ENCODE data around the gene TMEM170A. TPM values are rescaled to one million over a fixed set of nuclear protein-coding genes. Genes with fewer than 3 reads are reported as not detected.
"Not testable (repeated sequence)": the region's sequence is repeated elsewhere in the genome, so short reads cannot be mapped to it uniquely, and the experiment has no call there.

The TMEM170A gene
- 29.9 TPM for total RNA-seq

- DNase-seq (ENCODE audit: low read depth in 2 of 3, low spot score in 2 of 3), result peak; percentile 98 to 99 (median 99)
These were observed at the start of gene TMEM170A for GRCh38 chr16:75464122-75464918. TMEM170A (minus strand) TSS chr16:75464689; CDS start chr16:75464600, 89 bp downstream.

- no peak for DNase-seq (ENCODE audit: low read depth in 2 of 3, low spot score in 2 of 3)
These were observed 42.1 kb upstream of the TMEM170A start for GRCh38 chr16:75506574-75506973.

- no peak for DNase-seq (ENCODE audit: low read depth in 2 of 3, low spot score in 2 of 3)
These were observed 41.6 kb upstream of the TMEM170A start for GRCh38 chr16:75506107-75506506.

- no peak for DNase-seq (ENCODE audit: low read depth in 2 of 3, low spot score in 2 of 3)
These were observed 39.3 kb upstream of the TMEM170A start for GRCh38 chr16:75503801-75504200.

- no peak for DNase-seq (ENCODE audit: low read depth in 2 of 3, low spot score in 2 of 3)
These were observed 38.6 kb upstream of the TMEM170A start for GRCh38 chr16:75502916-75503605.

GRCh38 chr16:75501820-75502219 is 37.3 kb upstream of the TMEM170A start:
- DNase-seq (ENCODE audit: low read depth in 2 of 3, low spot score in 2 of 3), result not testable (repeated sequence)

GRCh38 chr16:75501359-75501758 is 36.9 kb upstream of the TMEM170A start:
- DNase-seq (ENCODE audit: low read depth in 2 of 3, low spot score in 2 of 3), result no peak

- DNase-seq (ENCODE audit: low read depth in 2 of 3, low spot score in 2 of 3), result not testable (repeated sequence)
These were observed 34.3 kb upstream of the TMEM170A start for GRCh38 chr16:75498605-75499322.

- no peak for DNase-seq (ENCODE audit: low read depth in 2 of 3, low spot score in 2 of 3)
These were observed 33.1 kb upstream of the TMEM170A start for GRCh38 chr16:75497558-75497957.

- peak in 2 of 3 donors; percentile 38 to 49 for DNase-seq (ENCODE audit: low read depth in 2 of 3, low spot score in 2 of 3)
These were observed 30.7 kb upstream of the TMEM170A start, which contains the start of gene CHST6 for GRCh38 chr16:75495076-75495674. CHST6 (minus strand) TSS chr16:75495441; CDS start chr16:75479828, 15,613 bp downstream.

GRCh38 chr16:75494661-75495075 is 30.2 kb upstream of the TMEM170A start:
- peak in 1 of 3 donors; percentile 17 for DNase-seq (ENCODE audit: low read depth in 2 of 3, low spot score in 2 of 3)

- no peak for DNase-seq (ENCODE audit: low read depth in 2 of 3, low spot score in 2 of 3)
These were observed 29.7 kb upstream of the TMEM170A start for GRCh38 chr16:75494184-75494583.

GRCh38 chr16:75491876-75492275 is 27.4 kb upstream of the TMEM170A start:
- peak in 2 of 3 donors; percentile 23 to 46 for DNase-seq (ENCODE audit: low read depth in 2 of 3, low spot score in 2 of 3)

- no peak for DNase-seq (ENCODE audit: low read depth in 2 of 3, low spot score in 2 of 3)
These were observed 23.8 kb upstream of the TMEM170A start for GRCh38 chr16:75488322-75488721.

GRCh38 chr16:75486676-75487313 is 22.3 kb upstream of the TMEM170A start:
- no peak for DNase-seq (ENCODE audit: low read depth in 2 of 3, low spot score in 2 of 3)

- no peak for DNase-seq (ENCODE audit: low read depth in 2 of 3, low spot score in 2 of 3)
These were observed 21.7 kb upstream of the TMEM170A start for GRCh38 chr16:75486014-75486675.

GRCh38 chr16:75485230-75486013 is 20.9 kb upstream of the TMEM170A start:
- DNase-seq (ENCODE audit: low read depth in 2 of 3, low spot score in 2 of 3), result no peak

GRCh38 chr16:75483222-75483621 is 18.7 kb upstream of the TMEM170A start:
- no peak for DNase-seq (ENCODE audit: low read depth in 2 of 3, low spot score in 2 of 3)
